HepG2 (cell line): ENCODE measurements around the gene MPST. TPM values are rescaled to one million over a fixed set of nuclear protein-coding genes. Genes with fewer than 3 reads are reported as not detected.

Source experiments
- ATAC-seq: fragments of 200-7000 bp; cut with Tn5 transposase; 3 replicates; pipeline ENCODE4 v1.9.1; 2020; ENCODE audit warnings: mild to moderate bottlenecking, moderate library complexity
- BruUV-seq: library from RNA; stranded (reverse); fragments of 400-500 nt; replicated peaks from 2 replicates; lab custom pipeline; 2021; lab: Mats Ljungman, UMichigan
- CTCF ChIA-PET: fragments of 300-600 bp; formaldehyde crosslinking; extraction: SDS; loops from one replicate; lab custom pipeline; 2021; ENCODE audit warnings: low total read pairs, inconsistent platforms, low intra/inter-chr PET ratio; lab: Yijun Ruan, JAX
- POLR2A ChIA-PET: fragments of 350-600 bp; sonication (Branson Sonifier 250); formaldehyde crosslinking; loops from one replicate; lab custom pipeline; 2020; ENCODE audit warnings: antibody characterized with exemption, inconsistent platforms; lab: Yijun Ruan, JAX
- DNase-seq: peaks from one replicate; pipeline ENCODE4 v3.0.0-alpha.2; 2015; ENCODE audit warnings: low spot score
- FAIRE-seq: peaks from 3 replicates; lab custom pipeline; 2011; peaks lifted over from hg19 to GRCh38; lab: Jason Lieb, UNC
- H2AFZ ChIP-seq: one replicate; pipeline ENCODE4 v1.6.1; 2011; ENCODE audit warnings: low read length, inconsistent platforms
- H3K27ac ChIP-seq: fragments of 300-600 bp; 3 replicates; pipeline ENCODE4 v1.8.0; 2011; ENCODE audit warnings: mixed run types, mild to moderate bottlenecking, mixed read lengths, low read length, inconsistent platforms; ENCODE audit not compliant: insufficient read depth; ENCODE audit errors: extremely low read length
- H3K27me3 ChIP-seq, 2 experiments: fragments of 200-600 bp in 1 of 2; 2 replicates in 1 of 2; 3 replicates in 1 of 2; pipeline versions ENCODE4 v1.6.0 to v1.8.0; 2011; ENCODE audit warnings: low read length in 2 of 2, mild to moderate bottlenecking in 2 of 2, moderate library complexity in 2 of 2, inconsistent platforms in 1 of 2; ENCODE audit not compliant: insufficient read depth in 2 of 2, control insufficient read depth in 1 of 2
- H3K36me3 ChIP-seq, 2 experiments: fragments of 200-600 bp in 1 of 2; replicated peaks in 1 of 2; 2 replicates in 1 of 2; 3 replicates in 1 of 2; pipeline versions ENCODE4 v1.5.1 to v1.8.0; 2011; ENCODE audit warnings: low read length in 2 of 2, inconsistent platforms in 1 of 2; ENCODE audit not compliant: insufficient read depth in 2 of 2, control insufficient read depth in 1 of 2
- H3K4me1 ChIP-seq: 2 replicates; pipeline ENCODE4 v1.5.1; 2012; ENCODE audit warnings: low read length, inconsistent platforms; ENCODE audit not compliant: insufficient read depth
- H3K4me2 ChIP-seq: 2 replicates; pipeline ENCODE4 v1.6.0; 2011; ENCODE audit warnings: low read depth, low read length, inconsistent platforms
- H3K4me3 ChIP-seq, 3 experiments: fragments of 200-600 bp in 1 of 3; sonication (generic), shearing (Covaris generic) in 1 of 3; replicated peaks in 1 of 3; 2 replicates each; pipeline ENCODE4 v1.5.1; 2011 to 2016; ENCODE audit warnings: low read length in 3 of 3, inconsistent platforms in 2 of 3, low read depth in 2 of 3, mild to moderate bottlenecking in 2 of 3, control low read depth in 1 of 3, mixed read lengths in 1 of 3; ENCODE audit not compliant: insufficient read depth in 1 of 3
- H3K79me2 ChIP-seq: one replicate; pipeline ENCODE4 v1.6.1; 2011; ENCODE audit warnings: low read length, inconsistent platforms; ENCODE audit not compliant: insufficient read depth
- H3K9ac ChIP-seq: 2 replicates; pipeline ENCODE4 v1.6.0; 2011; ENCODE audit warnings: mild to moderate bottlenecking, low read depth, low read length, inconsistent platforms; ENCODE audit not compliant: insufficient read depth
- H3K9me3 ChIP-seq: 2 replicates; pipeline ENCODE4 v1.5.1; 2012; ENCODE audit warnings: mild to moderate bottlenecking, low read length
- H4K20me1 ChIP-seq: 2 replicates; pipeline ENCODE4 v1.6.0; 2011; ENCODE audit warnings: inconsistent platforms, mild to moderate bottlenecking, low read length, moderate library complexity; ENCODE audit not compliant: insufficient read depth
- BRCA1 ChIP-seq: sonication (generic); formaldehyde crosslinking; IDR thresholded peaks from 2 replicates; pipeline ENCODE4 v1.4.0; 2020; ENCODE audit warnings: missing genetic modification reagents
- ISX ChIP-seq: sonication (generic); formaldehyde crosslinking; conservative IDR thresholded peaks from 2 replicates; pipeline ENCODE4 v1.5.0; 2020; ENCODE audit warnings: missing genetic modification reagents
- MED1 ChIP-seq: sonication (generic); formaldehyde crosslinking; IDR thresholded peaks from 2 replicates; pipeline ENCODE4 v1.4.0; 2020; ENCODE audit warnings: missing genetic modification reagents
- MEIS2 ChIP-seq: sonication (generic); formaldehyde crosslinking; IDR thresholded peaks from 2 replicates; pipeline ENCODE4 v1.9.0; 2021; ENCODE audit warnings: mild to moderate bottlenecking, missing genetic modification reagents
- ZNF260 ChIP-seq: sonication (generic); formaldehyde crosslinking; IDR thresholded peaks from 2 replicates; pipeline ENCODE4 v1.4.0; 2020; ENCODE audit warnings: missing genetic modification reagents, low read depth, mild to moderate bottlenecking, borderline replicate concordance
- ZNF350 ChIP-seq: sonication (generic); formaldehyde crosslinking; IDR thresholded peaks from 2 replicates; pipeline ENCODE4 v1.4.0; 2020; ENCODE audit warnings: mild to moderate bottlenecking, low read depth, missing genetic modification reagents, borderline replicate concordance
- ZNF367 ChIP-seq: sonication (generic); formaldehyde crosslinking; IDR thresholded peaks from 2 replicates; pipeline ENCODE4 v1.4.0; 2020; ENCODE audit warnings: missing genetic modification reagents, borderline replicate concordance
- ZNF556 ChIP-seq: sonication (generic); formaldehyde crosslinking; IDR thresholded peaks from 2 replicates; pipeline ENCODE4 v1.4.0; 2020; ENCODE audit warnings: mild to moderate bottlenecking, missing genetic modification reagents, borderline replicate concordance
- ZNF572 ChIP-seq: sonication (generic); formaldehyde crosslinking; IDR thresholded peaks from 2 replicates; pipeline ENCODE4 v1.5.1; 2020; ENCODE audit warnings: mild to moderate bottlenecking, missing genetic modification reagents
- WGBS: methylation state at CpG from one replicate; pipeline ENCODE4 v1.1.6; 2017; ENCODE audit warnings: low lambda C conversion rate; 5-methylcytosine and 5-hydroxymethylcytosine counted together
- in situ Hi-C: cut with HindIII; loops from 2 replicates; pipeline ENCODE4 v1.10.0; 2017; ENCODE audit warnings: low pct_unique_long_range_greater_than_20kb; ENCODE audit not compliant: extremely low pct_ligation_motif_present
- intact Hi-C: fragments of 100-400 bp; cut with micrococcal nuclease; formaldehyde crosslinking; loops from one replicate; pipeline ENCODE4 v1.10.0; 2022; ENCODE audit not compliant: unreplicated experiment
- polyA plus RNA-seq, 8 experiments: library from polyadenylated mRNA; depleted of rRNA in 3 of 8; stranded (reverse) in 7 of 8; unstranded in 1 of 8; fragments of >200 nt; fragmentation: Illumina TruSeq in 4 of 8; extraction: Trizol in 4 of 8; gene quantifications; 2 replicates each; pipeline versions ENCODE4 v1.2.1 to v1.2.3, GENCODE V29; 2011 to 2016; ENCODE audit warnings: low read depth in 4 of 8, missing spikeins in 1 of 8, mixed read lengths in 1 of 8; ENCODE audit not compliant: insufficient read depth in 1 of 8
- total RNA-seq, 5 experiments: library from RNA; depleted of rRNA; stranded (reverse); fragments of >200 nt; fragmentation: Illumina TruSeq; extraction: Trizol; gene quantifications; 2 replicates each; pipeline ENCODE4 v1.2.3, GENCODE V29; 2016; ENCODE audit warnings: low read depth in 1 of 5
- TF ChIP-seq, protein P1 (sequence below): sonication (generic); formaldehyde crosslinking; IDR thresholded peaks from 2 replicates; pipeline ENCODE4 v1.4.0; 2020; ENCODE audit warnings: missing genetic modification reagents
- TF ChIP-seq, protein P2 (sequence below): sonication (generic); formaldehyde crosslinking; IDR thresholded peaks from 2 replicates; pipeline ENCODE4 v1.4.0; 2020; ENCODE audit warnings: missing genetic modification reagents, borderline replicate concordance
- TF ChIP-seq, protein P3 (sequence below): sonication (generic); formaldehyde crosslinking; IDR thresholded peaks from 2 replicates; pipeline ENCODE4 v1.4.0; 2020; ENCODE audit warnings: missing genetic modification reagents, mild to moderate bottlenecking, borderline replicate concordance

Gene MPST
- total and polyA plus RNA-seq, 2 of the 13 experiments (the other 11 are each of a cell fraction or from before 2014, with no cell fraction given) = 133 to 141 TPM

DNA sequence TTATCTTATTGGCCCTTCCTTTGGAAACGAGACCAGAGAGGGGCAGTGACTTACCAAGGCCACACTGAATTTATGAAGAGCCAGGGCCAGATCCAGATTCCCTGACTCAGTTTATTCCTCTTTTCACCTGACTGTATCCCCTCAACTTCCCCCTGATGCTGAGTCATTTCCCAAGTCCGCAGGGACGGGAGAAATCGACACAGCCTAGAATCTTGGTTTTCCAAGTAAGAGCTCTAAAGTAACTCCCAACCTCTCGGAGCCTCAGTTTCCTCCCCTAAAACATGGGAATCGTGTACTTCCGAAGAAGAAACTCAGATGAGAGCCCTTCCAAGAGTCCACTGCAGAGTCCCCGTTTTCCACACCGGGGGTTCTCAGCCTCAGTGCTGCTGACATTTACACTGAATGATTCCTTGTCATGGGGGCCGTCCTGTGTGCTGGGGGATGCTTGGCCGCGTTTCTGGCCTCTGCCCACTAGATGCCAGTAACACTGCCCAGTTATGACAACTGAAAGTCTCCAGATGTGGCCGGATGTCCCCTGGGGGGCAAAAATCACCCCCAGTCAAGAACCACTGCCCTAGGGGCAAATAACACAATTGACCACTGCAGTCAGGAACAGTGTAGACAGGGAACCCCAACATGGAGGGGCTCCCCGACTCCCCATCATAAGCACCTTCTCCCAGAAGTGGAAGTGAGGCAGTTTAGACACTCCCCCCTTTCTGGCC is 11.2 kb downstream of the MPST start (continued):
- no peak for TF ChIP-seq ZNF260 (CRISPR knock-in tag)
- no peak for TF ChIP-seq ZNF556 (CRISPR knock-in tag)
- TF ChIP-seq ZNF350 = 0 out of 2 replicates have a peak, but pooled peaks have one; percentile 43
- TF ChIP-seq ZNF572 (CRISPR knock-in tag) = no peak
- TF ChIP-seq ISX = no peak

DNA sequence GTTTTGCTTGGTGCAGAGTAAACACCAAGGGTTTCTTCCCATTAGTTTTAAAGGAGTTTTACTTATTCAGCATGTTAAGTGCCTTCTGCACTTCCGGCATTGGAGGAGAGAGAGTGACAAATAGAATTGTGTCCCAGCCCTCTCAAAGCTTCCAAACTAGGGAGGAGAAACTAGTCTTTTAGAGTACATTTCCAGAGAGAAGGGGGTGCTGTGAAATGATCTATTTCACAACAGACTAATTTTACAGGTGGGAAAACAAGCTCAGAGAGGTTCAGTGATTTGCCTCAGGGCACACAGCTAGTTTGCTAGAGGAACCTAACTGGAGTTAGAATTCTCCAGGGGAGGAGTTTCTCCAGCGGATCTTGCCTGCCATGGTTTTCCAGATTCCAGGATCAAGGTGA is 12.6 kb downstream of the MPST start:
- FAIRE-seq = no peak
- ChIA-PET CTCF (no interaction called here), POLR2A (interaction anchor here (0.6 to 13.3 kb wide), 18 partner anchors 12 to 776 kb away, joined by 3 to 383 read pairs (median 4); partner anchors contain the start of genes CDC42EP1, FOXRED2, GCAT and KCTD17)
- H3K27me3 ChIP-seq = no peaks in the 10 kb centered on the region
- H3K4me1 ChIP-seq = peaks cover 89% of the 10 kb centered on the region
- H2AFZ ChIP-seq = no peak overlapping the region
- H3K4me2 ChIP-seq = peak overlapping the region; percentile 94
- H3K9ac ChIP-seq = peak overlapping the region; percentile 92
- no peak for DNase-seq
- ATAC-seq = no peak; the same call in 2 of the 3 replicates
- peak overlapping the region; percentile 43 to 69 (median 51) for H3K4me3 ChIP-seq
- H3K36me3 ChIP-seq = peaks cover 3 to 19% of the 10 kb centered on the region in 2 experiments
- no peaks in the 10 kb centered on the region for H3K9me3 ChIP-seq
- peak overlapping the region; percentile 99 for H3K27ac ChIP-seq
- intact Hi-C loops (loop anchor here (2.0 to 5.0 kb wide), 2 partner anchors 77 to 165 kb away; partner anchors contain the start of gene TMPRSS6), in situ Hi-C loops (no loop called here)
- WGBS = 0% methylated on average over 1 of the region's 2 CpGs
- TSS peak; percentile 98 for BruUV-seq
- H4K20me1 ChIP-seq = no peaks in the 10 kb centered on the region
- H3K79me2 ChIP-seq = peaks cover 5% of the 10 kb centered on the region
- TF ChIP-seq, protein P1, sequence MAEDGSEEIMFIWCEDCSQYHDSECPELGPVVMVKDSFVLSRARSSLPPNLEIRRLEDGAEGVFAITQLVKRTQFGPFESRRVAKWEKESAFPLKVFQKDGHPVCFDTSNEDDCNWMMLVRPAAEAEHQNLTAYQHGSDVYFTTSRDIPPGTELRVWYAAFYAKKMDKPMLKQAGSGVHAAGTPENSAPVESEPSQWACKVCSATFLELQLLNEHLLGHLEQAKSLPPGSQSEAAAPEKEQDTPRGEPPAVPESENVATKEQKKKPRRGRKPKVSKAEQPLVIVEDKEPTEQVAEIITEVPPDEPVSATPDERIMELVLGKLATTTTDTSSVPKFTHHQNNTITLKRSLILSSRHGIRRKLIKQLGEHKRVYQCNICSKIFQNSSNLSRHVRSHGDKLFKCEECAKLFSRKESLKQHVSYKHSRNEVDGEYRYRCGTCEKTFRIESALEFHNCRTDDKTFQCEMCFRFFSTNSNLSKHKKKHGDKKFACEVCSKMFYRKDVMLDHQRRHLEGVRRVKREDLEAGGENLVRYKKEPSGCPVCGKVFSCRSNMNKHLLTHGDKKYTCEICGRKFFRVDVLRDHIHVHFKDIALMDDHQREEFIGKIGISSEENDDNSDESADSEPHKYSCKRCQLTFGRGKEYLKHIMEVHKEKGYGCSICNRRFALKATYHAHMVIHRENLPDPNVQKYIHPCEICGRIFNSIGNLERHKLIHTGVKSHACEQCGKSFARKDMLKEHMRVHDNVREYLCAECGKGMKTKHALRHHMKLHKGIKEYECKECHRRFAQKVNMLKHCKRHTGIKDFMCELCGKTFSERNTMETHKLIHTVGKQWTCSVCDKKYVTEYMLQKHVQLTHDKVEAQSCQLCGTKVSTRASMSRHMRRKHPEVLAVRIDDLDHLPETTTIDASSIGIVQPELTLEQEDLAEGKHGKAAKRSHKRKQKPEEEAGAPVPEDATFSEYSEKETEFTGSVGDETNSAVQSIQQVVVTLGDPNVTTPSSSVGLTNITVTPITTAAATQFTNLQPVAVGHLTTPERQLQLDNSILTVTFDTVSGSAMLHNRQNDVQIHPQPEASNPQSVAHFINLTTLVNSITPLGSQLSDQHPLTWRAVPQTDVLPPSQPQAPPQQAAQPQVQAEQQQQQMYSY (CRISPR knock-in tag) = 0 out of 2 replicates have a peak, but pooled peaks have one; percentile 6
- peak; percentile 9; the same call in 1 of the 2 replicates for TF ChIP-seq MED1
- 0 out of 2 replicates have a peak, but pooled peaks have one; percentile 15 for TF ChIP-seq MEIS2 (CRISPR knock-in tag)
- peak; percentile 63; the same call in 1 of the 2 replicates for TF ChIP-seq BRCA1 (CRISPR knock-in tag)
- 0 out of 2 replicates have a peak, but pooled peaks have one; percentile 45 for TF ChIP-seq ZNF367
- TF ChIP-seq, protein P2, sequence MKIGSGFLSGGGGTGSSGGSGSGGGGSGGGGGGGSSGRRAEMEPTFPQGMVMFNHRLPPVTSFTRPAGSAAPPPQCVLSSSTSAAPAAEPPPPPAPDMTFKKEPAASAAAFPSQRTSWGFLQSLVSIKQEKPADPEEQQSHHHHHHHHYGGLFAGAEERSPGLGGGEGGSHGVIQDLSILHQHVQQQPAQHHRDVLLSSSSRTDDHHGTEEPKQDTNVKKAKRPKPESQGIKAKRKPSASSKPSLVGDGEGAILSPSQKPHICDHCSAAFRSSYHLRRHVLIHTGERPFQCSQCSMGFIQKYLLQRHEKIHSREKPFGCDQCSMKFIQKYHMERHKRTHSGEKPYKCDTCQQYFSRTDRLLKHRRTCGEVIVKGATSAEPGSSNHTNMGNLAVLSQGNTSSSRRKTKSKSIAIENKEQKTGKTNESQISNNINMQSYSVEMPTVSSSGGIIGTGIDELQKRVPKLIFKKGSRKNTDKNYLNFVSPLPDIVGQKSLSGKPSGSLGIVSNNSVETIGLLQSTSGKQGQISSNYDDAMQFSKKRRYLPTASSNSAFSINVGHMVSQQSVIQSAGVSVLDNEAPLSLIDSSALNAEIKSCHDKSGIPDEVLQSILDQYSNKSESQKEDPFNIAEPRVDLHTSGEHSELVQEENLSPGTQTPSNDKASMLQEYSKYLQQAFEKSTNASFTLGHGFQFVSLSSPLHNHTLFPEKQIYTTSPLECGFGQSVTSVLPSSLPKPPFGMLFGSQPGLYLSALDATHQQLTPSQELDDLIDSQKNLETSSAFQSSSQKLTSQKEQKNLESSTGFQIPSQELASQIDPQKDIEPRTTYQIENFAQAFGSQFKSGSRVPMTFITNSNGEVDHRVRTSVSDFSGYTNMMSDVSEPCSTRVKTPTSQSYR (CRISPR knock-in tag) = 0 out of 2 replicates have a peak, but pooled peaks have one; percentile 1
- TF ChIP-seq, protein P3, sequence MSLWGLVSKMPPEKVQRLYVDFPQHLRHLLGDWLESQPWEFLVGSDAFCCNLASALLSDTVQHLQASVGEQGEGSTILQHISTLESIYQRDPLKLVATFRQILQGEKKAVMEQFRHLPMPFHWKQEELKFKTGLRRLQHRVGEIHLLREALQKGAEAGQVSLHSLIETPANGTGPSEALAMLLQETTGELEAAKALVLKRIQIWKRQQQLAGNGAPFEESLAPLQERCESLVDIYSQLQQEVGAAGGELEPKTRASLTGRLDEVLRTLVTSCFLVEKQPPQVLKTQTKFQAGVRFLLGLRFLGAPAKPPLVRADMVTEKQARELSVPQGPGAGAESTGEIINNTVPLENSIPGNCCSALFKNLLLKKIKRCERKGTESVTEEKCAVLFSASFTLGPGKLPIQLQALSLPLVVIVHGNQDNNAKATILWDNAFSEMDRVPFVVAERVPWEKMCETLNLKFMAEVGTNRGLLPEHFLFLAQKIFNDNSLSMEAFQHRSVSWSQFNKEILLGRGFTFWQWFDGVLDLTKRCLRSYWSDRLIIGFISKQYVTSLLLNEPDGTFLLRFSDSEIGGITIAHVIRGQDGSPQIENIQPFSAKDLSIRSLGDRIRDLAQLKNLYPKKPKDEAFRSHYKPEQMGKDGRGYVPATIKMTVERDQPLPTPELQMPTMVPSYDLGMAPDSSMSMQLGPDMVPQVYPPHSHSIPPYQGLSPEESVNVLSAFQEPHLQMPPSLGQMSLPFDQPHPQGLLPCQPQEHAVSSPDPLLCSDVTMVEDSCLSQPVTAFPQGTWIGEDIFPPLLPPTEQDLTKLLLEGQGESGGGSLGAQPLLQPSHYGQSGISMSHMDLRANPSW (CRISPR knock-in tag) = no peak
